K562 (cell line): Measurements from ENCODE around the gene PHETA1. TPM values are rescaled to one million over a fixed set of nuclear protein-coding genes. Genes with fewer than 3 reads are reported as not detected.

Source experiments
- CBX5 ChIP-seq: IDR thresholded peaks from 2 replicates; pipeline ENCODE4 v1.6.1; 2014; ENCODE audit warnings: low read depth, borderline replicate concordance
- CHD7 ChIP-seq: fragments of 200-600 bp; sonication (generic); IDR thresholded peaks from one replicate; pipeline ENCODE4 v1.6.1; 2012; ENCODE audit warnings: mild to moderate bottlenecking, low read depth, low read length, inconsistent platforms
- HNRNPK ChIP-seq: fragments of 200-400 bp; formaldehyde crosslinking; IDR thresholded peaks from one replicate; pipeline ENCODE4 v1.6.1; 2018; ENCODE audit warnings: mild to moderate bottlenecking, low read depth, low read length; ENCODE audit not compliant: poor library complexity, severe bottlenecking
- ZNF561 ChIP-seq: fragments of 450-650 bp; formaldehyde crosslinking; conservative IDR thresholded peaks from 2 replicates; pipeline ENCODE4 v1.4.0; 2020; ENCODE audit warnings: mild to moderate bottlenecking, moderate library complexity
- polyA plus RNA-seq, 8 experiments: library from polyadenylated mRNA; depleted of rRNA in 4 of 8; stranded (reverse) in 5 of 8; unstranded in 3 of 8; fragments of >200 nt; fragmentation: Nextera tagmentation in 2 of 8; fragmentation: Illumina TruSeq in 1 of 8; extraction: Ambion mirVana in 2 of 8; extraction: Trizol in 1 of 8; gene quantifications; 2 replicates each; pipeline versions ENCODE4 v1.2.1 to v1.2.3, GENCODE V29; 2011 to 2014; ENCODE audit warnings: inconsistent platforms in 1 of 8, missing spikeins in 1 of 8
- total RNA-seq, 7 experiments: library from RNA; depleted of rRNA in 6 of 7; stranded (reverse); fragments of >200 nt in 6 of 7; fragmentation: Illumina TruSeq in 2 of 7; extraction: Trizol in 2 of 7; gene quantifications; 2 replicates each; pipeline versions ENCODE4 v1.2.1 to v1.2.3, GENCODE V29; 2011 to 2021; ENCODE audit warnings: low replicate concordance in 1 of 7
- TF ChIP-seq, protein P1 (sequence below), 2 experiments: fragments of 450-650 bp; IDR thresholded peaks; 2 replicates each; pipeline ENCODE4 v1.6.1; 2018; ENCODE audit warnings: mild to moderate bottlenecking in 2 of 2, low read depth in 1 of 2; ENCODE audit not compliant: partially characterized antibody in 2 of 2

Gene PHETA1
- total and polyA plus RNA-seq, 9 of the 15 experiments (the other 6 are each of a cell fraction or from before 2014, with no cell fraction given), result 0.03 to 12.4 (median 3.0) TPM

GRCh38 chr12:111409780-111410430 lies 41.0 kb upstream of the PHETA1 start (continued):
- no peak for TF ChIP-seq CHD7
- TF ChIP-seq CBX5, result no peak
- no peak for TF ChIP-seq HNRNPK
- TF ChIP-seq, protein P1, sequence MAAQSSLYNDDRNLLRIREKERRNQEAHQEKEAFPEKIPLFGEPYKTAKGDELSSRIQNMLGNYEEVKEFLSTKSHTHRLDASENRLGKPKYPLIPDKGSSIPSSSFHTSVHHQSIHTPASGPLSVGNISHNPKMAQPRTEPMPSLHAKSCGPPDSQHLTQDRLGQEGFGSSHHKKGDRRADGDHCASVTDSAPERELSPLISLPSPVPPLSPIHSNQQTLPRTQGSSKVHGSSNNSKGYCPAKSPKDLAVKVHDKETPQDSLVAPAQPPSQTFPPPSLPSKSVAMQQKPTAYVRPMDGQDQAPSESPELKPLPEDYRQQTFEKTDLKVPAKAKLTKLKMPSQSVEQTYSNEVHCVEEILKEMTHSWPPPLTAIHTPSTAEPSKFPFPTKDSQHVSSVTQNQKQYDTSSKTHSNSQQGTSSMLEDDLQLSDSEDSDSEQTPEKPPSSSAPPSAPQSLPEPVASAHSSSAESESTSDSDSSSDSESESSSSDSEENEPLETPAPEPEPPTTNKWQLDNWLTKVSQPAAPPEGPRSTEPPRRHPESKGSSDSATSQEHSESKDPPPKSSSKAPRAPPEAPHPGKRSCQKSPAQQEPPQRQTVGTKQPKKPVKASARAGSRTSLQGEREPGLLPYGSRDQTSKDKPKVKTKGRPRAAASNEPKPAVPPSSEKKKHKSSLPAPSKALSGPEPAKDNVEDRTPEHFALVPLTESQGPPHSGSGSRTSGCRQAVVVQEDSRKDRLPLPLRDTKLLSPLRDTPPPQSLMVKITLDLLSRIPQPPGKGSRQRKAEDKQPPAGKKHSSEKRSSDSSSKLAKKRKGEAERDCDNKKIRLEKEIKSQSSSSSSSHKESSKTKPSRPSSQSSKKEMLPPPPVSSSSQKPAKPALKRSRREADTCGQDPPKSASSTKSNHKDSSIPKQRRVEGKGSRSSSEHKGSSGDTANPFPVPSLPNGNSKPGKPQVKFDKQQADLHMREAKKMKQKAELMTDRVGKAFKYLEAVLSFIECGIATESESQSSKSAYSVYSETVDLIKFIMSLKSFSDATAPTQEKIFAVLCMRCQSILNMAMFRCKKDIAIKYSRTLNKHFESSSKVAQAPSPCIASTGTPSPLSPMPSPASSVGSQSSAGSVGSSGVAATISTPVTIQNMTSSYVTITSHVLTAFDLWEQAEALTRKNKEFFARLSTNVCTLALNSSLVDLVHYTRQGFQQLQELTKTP (IDR thresholded peaks at IDR 0.05; ENCODE audit: low read depth in 1 of 2, partially characterized antibody in 2 of 2), result no peak
- no peak for TF ChIP-seq ZNF561 (CRISPR knock-in tag)
